MG63 (cell line): ENCODE measurements around the gene LIPM. TPM values are rescaled to one million over a fixed set of nuclear protein-coding genes. Genes with fewer than 3 reads are reported as not detected.
A peak's percentile ranks its signal among the peaks of the same experiment; 100 is the strongest.

Experiments
- DNase-seq: peaks from one replicate; pipeline ENCODE4 v3.0.0-alpha.2; 2020
- H3K27me3 ChIP-seq: fragments of 250-450 bp; sonication (Bioruptor Pico); 2 replicates; pipeline ENCODE4 v1.5.1; 2020; ENCODE audit warnings: mild to moderate bottlenecking, moderate library complexity
- H3K36me3 ChIP-seq: fragments of 250-450 bp; sonication (Bioruptor Pico); 2 replicates; pipeline ENCODE4 v1.5.1; 2020; ENCODE audit warnings: mild to moderate bottlenecking, moderate library complexity
- H3K4me3 ChIP-seq: fragments of 250-450 bp; sonication (Bioruptor Pico); 2 replicates; pipeline ENCODE4 v1.5.1; 2020; ENCODE audit warnings: mild to moderate bottlenecking, moderate library complexity
- H3K9me3 ChIP-seq: fragments of 250-450 bp; sonication (Bioruptor Pico); 2 replicates; pipeline ENCODE4 v1.5.1; 2020; ENCODE audit warnings: mild to moderate bottlenecking, moderate library complexity
- total RNA-seq: library from RNA; depleted of rRNA; stranded (reverse); fragments of >200 nt; shearing (Covaris generic); gene quantifications from 2 replicates; pipeline ENCODE4 v1.2.3, GENCODE V29; 2014; ENCODE audit warnings: low replicate concordance

LIPM gene
- total RNA-seq, 1 experiment from 2014 or later = not detected

GRCh38 chr10:88792661-88793060 is 9.9 kb upstream of the LIPM start:
- Histone ChIP-seq H3K9me3 (no peaks in the 10 kb centered on the region), H3K36me3 (no peaks in the 10 kb centered on the region), H3K27me3 (no peaks in the 10 kb centered on the region), H3K4me3 (no peak overlapping the region)
- peak; percentile 14 for DNase-seq

- no peak overlapping the region for H3K4me3 ChIP-seq
- H3K9me3 ChIP-seq = no peaks in the 10 kb centered on the region
- no peaks in the 10 kb centered on the region for H3K27me3 ChIP-seq
- DNase-seq = no peak
- H3K36me3 ChIP-seq = no peaks in the 10 kb centered on the region
These were observed 8.7 kb upstream of the LIPM start for GRCh38 chr10:88793712-88794299.

- H3K9me3 ChIP-seq = no peaks in the 10 kb centered on the region
- H3K27me3 ChIP-seq = no peaks in the 10 kb centered on the region
- no peak for DNase-seq
- no peaks in the 10 kb centered on the region for H3K36me3 ChIP-seq
- H3K4me3 ChIP-seq = no peak overlapping the region
These were observed 7.8 kb upstream of the LIPM start for GRCh38 chr10:88794731-88795130.

DNA sequence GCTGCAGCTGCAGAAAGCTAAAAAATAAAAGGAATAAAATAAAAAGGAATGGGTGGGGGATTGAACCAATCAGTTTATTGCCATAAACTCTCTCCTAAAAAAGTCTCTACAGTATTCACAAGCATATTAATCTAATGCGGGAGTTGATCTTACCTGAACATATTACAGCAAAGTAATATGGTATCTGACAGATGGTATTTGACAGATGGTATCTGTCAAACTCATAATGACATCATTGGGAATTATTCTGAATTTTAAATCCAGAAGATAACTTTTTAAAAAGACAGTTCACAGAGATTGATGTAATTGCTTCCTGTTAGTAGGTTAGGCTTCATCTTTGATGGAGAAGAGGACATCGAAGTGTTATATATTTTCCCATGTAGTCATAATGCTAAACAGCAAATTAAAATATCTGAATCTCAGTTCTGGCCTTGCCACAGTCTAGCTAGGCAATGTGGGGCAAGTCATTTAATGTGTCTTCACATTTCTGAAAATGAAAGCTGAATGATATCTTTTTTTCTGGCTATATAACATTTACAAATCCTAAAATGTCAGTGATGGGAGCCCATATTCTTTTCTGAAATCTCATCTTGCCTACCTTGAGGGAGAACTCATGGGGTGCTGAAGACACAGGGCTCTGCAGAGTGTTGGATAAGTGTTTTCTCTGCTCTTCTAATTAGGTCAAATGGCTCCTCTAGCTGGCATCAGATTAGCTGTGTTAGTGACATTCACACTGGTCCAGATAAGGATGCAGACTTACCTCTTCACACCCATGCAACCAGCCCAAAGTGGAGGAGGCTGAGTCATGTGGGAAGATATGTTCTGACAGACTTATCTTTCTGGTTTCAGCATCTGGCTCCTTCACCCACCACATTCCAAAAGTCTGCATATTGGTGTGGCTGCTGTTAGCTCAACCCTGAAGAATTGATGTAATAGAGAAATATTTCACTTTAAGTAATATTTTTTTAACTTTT is 2.1 kb upstream of the LIPM start:
- DNase-seq = peak; percentile 1
- Histone ChIP-seq H3K36me3 (no peaks in the 10 kb centered on the region), H3K9me3 (peaks cover 3% of the 10 kb centered on the region; the same call in 1 of the 2 replicates), H3K4me3 (no peak overlapping the region), H3K27me3 (no peaks in the 10 kb centered on the region)

GRCh38 chr10:88803641-88804040 is 1.1 kb downstream of the LIPM start:
- no peaks in the 10 kb centered on the region for H3K27me3 ChIP-seq
- peaks cover 3% of the 10 kb centered on the region; the same call in 1 of the 2 replicates for H3K9me3 ChIP-seq
- no peak overlapping the region for H3K4me3 ChIP-seq
- H3K36me3 ChIP-seq = no peaks in the 10 kb centered on the region
- no peak for DNase-seq

DNA sequence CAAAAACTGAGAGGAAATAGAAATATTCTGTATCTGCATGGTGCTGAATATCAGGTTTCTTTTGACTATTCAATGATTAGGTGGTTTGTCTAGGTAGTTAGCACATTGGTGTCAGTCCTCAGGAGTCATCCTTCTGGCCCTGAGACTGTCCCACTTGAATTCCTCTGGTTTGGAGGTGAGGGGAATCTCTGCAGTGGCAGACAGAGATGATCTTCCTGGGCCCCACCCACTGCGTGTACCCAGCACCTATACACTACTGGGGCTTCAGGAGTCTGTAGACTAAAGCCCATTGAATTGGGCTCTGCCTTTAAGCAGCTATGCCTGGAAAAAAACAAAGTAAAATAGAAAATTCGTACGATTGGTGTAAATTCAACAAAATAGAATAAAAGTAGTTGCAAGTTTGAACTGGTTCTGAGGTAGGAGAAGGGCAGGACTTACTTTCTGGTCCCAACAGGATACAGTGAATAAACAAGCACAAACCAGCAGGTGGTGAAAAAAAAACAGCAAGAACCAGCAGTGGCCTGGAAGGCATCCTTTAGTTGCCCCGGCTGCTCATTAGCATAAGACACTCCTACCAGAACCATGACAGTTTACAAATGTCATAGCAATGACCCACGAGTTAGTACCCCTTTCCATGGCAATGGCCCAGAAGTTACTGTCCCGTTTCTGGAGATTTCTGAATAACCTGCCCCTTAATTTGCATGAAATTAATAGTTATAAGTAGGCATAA is 1.7 kb downstream of the LIPM start:
- DNase-seq = no peak
- no peaks in the 10 kb centered on the region for H3K36me3 ChIP-seq
- H3K27me3 ChIP-seq = no peaks in the 10 kb centered on the region
- no peak overlapping the region for H3K4me3 ChIP-seq
- peaks cover 3% of the 10 kb centered on the region; the same call in 1 of the 2 replicates for H3K9me3 ChIP-seq

DNA sequence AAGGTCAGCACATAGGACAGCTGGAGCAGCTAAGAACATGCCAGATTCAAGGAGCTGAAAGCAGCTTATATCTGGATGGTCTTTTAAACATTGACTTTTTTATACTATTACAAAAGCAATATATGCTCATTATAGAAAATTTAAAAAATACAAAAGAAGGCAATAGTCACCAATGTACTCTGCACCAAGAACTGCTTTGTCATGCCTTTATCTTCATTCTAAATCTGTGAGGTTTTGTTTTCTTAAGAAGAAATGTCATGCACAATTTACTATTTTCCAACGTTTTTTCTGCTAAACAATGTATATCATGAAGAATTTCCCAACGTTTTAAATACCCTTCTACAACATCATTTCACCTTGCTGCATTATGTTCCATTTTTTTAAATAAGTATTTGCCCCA is 2.8 kb downstream of the LIPM start:
- no peak for DNase-seq
- no peaks in the 10 kb centered on the region for H3K27me3 ChIP-seq
- peaks cover 3% of the 10 kb centered on the region; the same call in 1 of the 2 replicates for H3K9me3 ChIP-seq
- H3K36me3 ChIP-seq = no peaks in the 10 kb centered on the region
- no peak overlapping the region for H3K4me3 ChIP-seq

DNA sequence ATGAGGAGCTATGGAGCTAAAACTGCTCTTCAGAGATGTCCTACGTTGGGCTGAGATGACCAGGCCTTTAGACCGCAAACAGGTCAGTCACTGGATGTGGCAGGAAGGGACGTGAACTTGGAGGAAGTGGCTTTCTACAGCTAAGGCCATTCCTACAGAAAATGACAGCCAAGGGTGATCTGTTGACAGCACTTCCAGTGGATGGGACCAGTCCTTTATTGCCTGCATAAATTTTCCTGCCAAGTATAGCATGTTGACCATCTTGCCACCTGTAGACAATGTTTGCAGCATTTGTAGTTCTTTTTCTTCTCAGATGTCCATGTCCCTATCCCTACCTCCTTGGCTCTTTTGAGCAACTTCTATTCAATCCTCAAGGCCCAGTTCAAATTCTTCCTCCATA is 3.4 kb downstream of the LIPM start:
- DNase-seq = no peak
- Histone ChIP-seq H3K4me3 (no peak overlapping the region), H3K36me3 (no peaks in the 10 kb centered on the region), H3K27me3 (no peaks in the 10 kb centered on the region), H3K9me3 (peaks cover 3% of the 10 kb centered on the region; the same call in 1 of the 2 replicates)

DNA sequence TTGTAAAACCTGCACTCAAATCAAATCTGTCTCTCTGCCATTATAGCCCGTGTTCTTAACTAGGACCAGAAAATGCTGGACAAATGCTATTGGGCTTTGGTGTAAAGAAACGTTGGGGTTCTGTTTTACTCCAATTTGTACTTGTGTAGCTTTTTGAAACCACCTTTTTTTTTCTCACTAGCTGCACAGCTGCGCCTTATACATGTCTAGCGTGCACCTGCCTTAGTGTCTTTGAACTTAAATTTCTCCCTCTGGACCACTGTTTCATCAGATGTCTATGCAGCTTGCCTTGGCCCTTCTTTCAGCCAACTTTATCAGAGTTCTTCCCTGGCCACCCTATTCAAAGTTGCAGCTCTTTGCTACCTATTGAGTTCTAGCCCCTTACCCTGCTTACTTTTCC is 7.1 kb downstream of the LIPM start:
- no peak for DNase-seq
- Histone ChIP-seq H3K4me3 (no peak overlapping the region), H3K27me3 (no peaks in the 10 kb centered on the region), H3K9me3 (no peaks in the 10 kb centered on the region), H3K36me3 (no peaks in the 10 kb centered on the region)

GRCh38 chr10:88810196-88810961 is 7.8 kb downstream of the LIPM start:
- Histone ChIP-seq H3K27me3 (no peaks in the 10 kb centered on the region), H3K4me3 (no peak overlapping the region), H3K9me3 (no peaks in the 10 kb centered on the region), H3K36me3 (no peaks in the 10 kb centered on the region)
- peak; percentile 40 for DNase-seq

GRCh38 chr10:88813200-88813599 is 10.7 kb downstream of the LIPM start:
- H3K36me3 ChIP-seq = no peaks in the 10 kb centered on the region
- DNase-seq = no peak
- H3K27me3 ChIP-seq = no peaks in the 10 kb centered on the region
- no peak overlapping the region for H3K4me3 ChIP-seq
- H3K9me3 ChIP-seq = no peaks in the 10 kb centered on the region

GRCh38 chr10:88819290-88819689 is 16.8 kb downstream of the LIPM start:
- no peak for DNase-seq
- Histone ChIP-seq H3K27me3 (no peaks in the 10 kb centered on the region), H3K4me3 (no peak overlapping the region), H3K9me3 (no peaks in the 10 kb centered on the region), H3K36me3 (no peaks in the 10 kb centered on the region)

GRCh38 chr10:88820748-88821401 is 18.3 kb downstream of the LIPM start:
- no peak for DNase-seq
- Histone ChIP-seq H3K36me3 (no peaks in the 10 kb centered on the region), H3K4me3 (no peak overlapping the region), H3K9me3 (no peaks in the 10 kb centered on the region), H3K27me3 (no peaks in the 10 kb centered on the region)

DNA sequence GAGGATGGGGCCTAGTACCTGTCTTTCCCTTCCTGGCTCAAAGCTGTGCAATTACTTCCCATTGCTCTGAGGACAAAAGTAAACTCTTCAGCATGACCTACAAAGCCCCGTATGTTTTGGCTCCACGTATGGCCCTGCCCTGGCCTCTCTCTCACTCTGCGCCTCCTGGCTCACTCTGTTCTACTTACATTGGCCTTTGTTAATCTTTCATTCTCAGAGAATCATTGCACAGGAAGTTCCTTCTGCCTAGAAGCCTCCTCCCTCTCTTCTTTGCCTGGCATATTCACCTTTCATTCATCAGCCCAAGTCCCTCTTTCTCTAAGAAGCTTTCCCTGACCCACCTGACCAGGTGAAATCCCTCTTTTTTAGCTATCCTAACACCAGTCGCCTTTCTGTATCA is 23.9 kb downstream of the LIPM start:
- H3K36me3 ChIP-seq = no peaks in the 10 kb centered on the region
- no peaks in the 10 kb centered on the region for H3K27me3 ChIP-seq
- no peak overlapping the region for H3K4me3 ChIP-seq
- DNase-seq = no peak
- no peaks in the 10 kb centered on the region for H3K9me3 ChIP-seq

GRCh38 chr10:88827671-88828070 is 25.1 kb downstream of the LIPM start:
- H3K4me3 ChIP-seq = no peak overlapping the region
- H3K36me3 ChIP-seq = no peaks in the 10 kb centered on the region
- DNase-seq = no peak

GRCh38 chr10:88828310-88828709 is 25.8 kb downstream of the LIPM start:
- Histone ChIP-seq H3K9me3 (no peaks in the 10 kb centered on the region), H3K36me3 (no peaks in the 10 kb centered on the region), H3K4me3 (no peak overlapping the region), H3K27me3 (no peaks in the 10 kb centered on the region)
- DNase-seq = no peak

More at GRCh38 chr10:88827671-88828070, 25.1 kb downstream of the LIPM start:
- Histone ChIP-seq H3K9me3 (no peaks in the 10 kb centered on the region), H3K27me3 (no peaks in the 10 kb centered on the region)
